H4 (cell line): ENCODE results near the gene SBF2. TPM values are rescaled to one million over a fixed set of nuclear protein-coding genes. Genes with fewer than 3 reads are reported as not detected.

Source experiments
- total RNA-seq: library from RNA; depleted of rRNA; stranded (reverse); fragments of >200 nt; shearing (Covaris generic); gene quantifications from 2 replicates; pipeline ENCODE4 v1.2.3, GENCODE V29; 2014; rRNA removed

SBF2 gene
- total RNA-seq, 1 experiment from 2014 or later: 27.0 TPM

Other genes starting within 250 kb of the SBF2 start
- gene ADM, start 10.9 kb upstream of the SBF2 start, total RNA-seq: 86.8 and 91.3 TPM in 2 replicates
- 1.6 and 1.9 TPM in 2 replicates for gene AMPD3, start 161.0 kb upstream of the SBF2 start, total RNA-seq
- 29.8 and 39.5 TPM in 2 replicates for gene RNF141, start 247.0 kb upstream of the SBF2 start, total RNA-seq